ENCODE data around the gene ATG9B.

The ATG9B gene

DNA sequence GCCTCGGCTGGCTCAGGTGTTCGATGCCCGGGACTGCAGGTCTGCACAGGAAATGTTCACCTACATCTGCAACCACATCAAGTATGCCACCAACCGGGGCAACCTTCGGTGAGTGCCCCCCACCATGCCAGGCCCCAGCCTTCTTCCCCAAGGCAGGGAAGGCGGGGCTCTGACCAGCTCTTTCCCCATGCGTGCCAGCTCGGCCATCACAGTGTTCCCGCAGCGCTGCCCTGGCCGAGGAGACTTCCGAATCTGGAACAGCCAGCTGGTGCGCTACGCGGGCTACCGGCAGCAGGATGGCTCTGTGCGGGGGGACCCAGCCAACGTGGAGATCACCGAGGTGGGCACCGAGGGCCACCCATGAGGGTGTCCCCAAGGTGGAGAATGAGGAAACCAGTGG, 26.0 kb downstream of the ATG9B start:
- no peak for DNase-seq (ENCODE audit: low read depth in 1 of 2, low spot score in 1 of 2)
- Histone ChIP-seq H3K4me3 (replicated peaks; ENCODE audit: insufficient read depth, low read length) (no peak overlapping the region), H3K27ac (replicated peaks) (no peak overlapping the region), H3K27me3 (ENCODE audit: insufficient read depth, poor library complexity, severe bottlenecking) (no peaks in the 10 kb centered on the region)
- TF ChIP-seq GABPA (IDR thresholded peaks at IDR 0.05; ENCODE audit: low read depth) (no peak), SPI1 (IDR thresholded peaks at IDR 0.05; ENCODE audit: borderline replicate concordance, low read depth) (no peak), POLR2AphosphoS5 (IDR thresholded peaks at IDR 0.05; ENCODE audit: low read depth) (no peak), CTCF (IDR thresholded peaks at IDR 0.05; ENCODE audit: insufficient read depth, low read length) (no peak)
- TF ChIP-seq, protein P1, sequence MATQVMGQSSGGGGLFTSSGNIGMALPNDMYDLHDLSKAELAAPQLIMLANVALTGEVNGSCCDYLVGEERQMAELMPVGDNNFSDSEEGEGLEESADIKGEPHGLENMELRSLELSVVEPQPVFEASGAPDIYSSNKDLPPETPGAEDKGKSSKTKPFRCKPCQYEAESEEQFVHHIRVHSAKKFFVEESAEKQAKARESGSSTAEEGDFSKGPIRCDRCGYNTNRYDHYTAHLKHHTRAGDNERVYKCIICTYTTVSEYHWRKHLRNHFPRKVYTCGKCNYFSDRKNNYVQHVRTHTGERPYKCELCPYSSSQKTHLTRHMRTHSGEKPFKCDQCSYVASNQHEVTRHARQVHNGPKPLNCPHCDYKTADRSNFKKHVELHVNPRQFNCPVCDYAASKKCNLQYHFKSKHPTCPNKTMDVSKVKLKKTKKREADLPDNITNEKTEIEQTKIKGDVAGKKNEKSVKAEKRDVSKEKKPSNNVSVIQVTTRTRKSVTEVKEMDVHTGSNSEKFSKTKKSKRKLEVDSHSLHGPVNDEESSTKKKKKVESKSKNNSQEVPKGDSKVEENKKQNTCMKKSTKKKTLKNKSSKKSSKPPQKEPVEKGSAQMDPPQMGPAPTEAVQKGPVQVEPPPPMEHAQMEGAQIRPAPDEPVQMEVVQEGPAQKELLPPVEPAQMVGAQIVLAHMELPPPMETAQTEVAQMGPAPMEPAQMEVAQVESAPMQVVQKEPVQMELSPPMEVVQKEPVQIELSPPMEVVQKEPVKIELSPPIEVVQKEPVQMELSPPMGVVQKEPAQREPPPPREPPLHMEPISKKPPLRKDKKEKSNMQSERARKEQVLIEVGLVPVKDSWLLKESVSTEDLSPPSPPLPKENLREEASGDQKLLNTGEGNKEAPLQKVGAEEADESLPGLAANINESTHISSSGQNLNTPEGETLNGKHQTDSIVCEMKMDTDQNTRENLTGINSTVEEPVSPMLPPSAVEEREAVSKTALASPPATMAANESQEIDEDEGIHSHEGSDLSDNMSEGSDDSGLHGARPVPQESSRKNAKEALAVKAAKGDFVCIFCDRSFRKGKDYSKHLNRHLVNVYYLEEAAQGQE (IDR thresholded peaks at IDR 0.05; ENCODE audit: insufficient replicate concordance, low read depth) = no peak

- DNase-seq (ENCODE audit: low read depth in 1 of 2, low spot score in 1 of 2) = no peak
These were observed 26.5 kb downstream of the ATG9B start for GRCh38 chr7:150997817-150998216.

GRCh38 chr7:150997075-150997511, 27.2 kb downstream of the ATG9B start:
- TF ChIP-seq POLR2AphosphoS5 (IDR thresholded peaks at IDR 0.05; ENCODE audit: low read depth) (0 out of 2 replicates have a peak, but pooled peaks have one; percentile 41), GABPA (IDR thresholded peaks at IDR 0.05; ENCODE audit: low read depth) (no peak), CTCF (IDR thresholded peaks at IDR 0.05; ENCODE audit: insufficient read depth, low read length) (no peak), SPI1 (IDR thresholded peaks at IDR 0.05; ENCODE audit: borderline replicate concordance, low read depth) (peak; percentile 65; the same call in 1 of the 2 replicates)
- TF ChIP-seq, protein P1 (IDR thresholded peaks at IDR 0.05; ENCODE audit: insufficient replicate concordance, low read depth) = no peak
- no peak overlapping the region for H3K27ac ChIP-seq (replicated peaks)
- H3K27me3 ChIP-seq (ENCODE audit: insufficient read depth, poor library complexity, severe bottlenecking) = no peaks in the 10 kb centered on the region
- DNase-seq (ENCODE audit: low read depth in 1 of 2, low spot score in 1 of 2) = peak; percentile 47 to 55
- H3K4me3 ChIP-seq (replicated peaks; ENCODE audit: insufficient read depth, low read length) = no peak overlapping the region

More at GRCh38 chr7:150997817-150998216, 26.5 kb downstream of the ATG9B start:
- TF ChIP-seq, protein P1 (IDR thresholded peaks at IDR 0.05; ENCODE audit: insufficient replicate concordance, low read depth) = no peak
- TF ChIP-seq GABPA (IDR thresholded peaks at IDR 0.05; ENCODE audit: low read depth) = no peak
- Histone ChIP-seq H3K27me3 (ENCODE audit: insufficient read depth, poor library complexity, severe bottlenecking) (no peaks in the 10 kb centered on the region), H3K27ac (replicated peaks) (no peak overlapping the region), H3K4me3 (replicated peaks; ENCODE audit: insufficient read depth, low read length) (no peak overlapping the region)

Measured in HL-60 (cell line).